ENCODE data around the gene NF1.

Gene NF1

GRCh38 chr17:31226373-31226772, 131.6 kb downstream of the NF1 start:
- H3K4me3 ChIP-seq (ENCODE audit: low read depth, low read length), result no peak overlapping the region
- DNase-seq (ENCODE audit: low read depth), result no peak
- TF ChIP-seq MAX (IDR thresholded peaks at IDR 0.05; ENCODE audit: low read depth, low read length) (no peak), POLR2A (IDR thresholded peaks at IDR 0.05; ENCODE audit: extremely low read depth, insufficient read length) (no peak), CTCF (IDR thresholded peaks at IDR 0.05; ENCODE audit: low read depth, low read length) (no peak), MYC (IDR thresholded peaks at IDR 0.05; ENCODE audit: low read depth, low read length) (no peak)

- DNase-seq (ENCODE audit: low read depth), result no peak
- no peak overlapping the region for H3K4me3 ChIP-seq (ENCODE audit: low read depth, low read length)
- TF ChIP-seq MYC (IDR thresholded peaks at IDR 0.05; ENCODE audit: low read depth, low read length) (no peak), MAX (IDR thresholded peaks at IDR 0.05; ENCODE audit: low read depth, low read length) (no peak), CTCF (IDR thresholded peaks at IDR 0.05; ENCODE audit: low read depth, low read length) (no peak), POLR2A (IDR thresholded peaks at IDR 0.05; ENCODE audit: extremely low read depth, insufficient read length) (no peak)
Measured at GRCh38 chr17:31226950-31227349, 132.2 kb downstream of the NF1 start.

GRCh38 chr17:31231852-31232251, 137.1 kb downstream of the NF1 start:
- TF ChIP-seq POLR2A (IDR thresholded peaks at IDR 0.05; ENCODE audit: extremely low read depth, insufficient read length) (no peak), CTCF (IDR thresholded peaks at IDR 0.05; ENCODE audit: low read depth, low read length) (no peak)
- DNase-seq (ENCODE audit: low read depth), result no peak
- H3K4me3 ChIP-seq (ENCODE audit: low read depth, low read length), result no peak overlapping the region

GRCh38 chr17:31235110-31235509, 140.3 kb downstream of the NF1 start:
- TF ChIP-seq CTCF (IDR thresholded peaks at IDR 0.05; ENCODE audit: low read depth, low read length), result no peak
- TF ChIP-seq POLR2A (IDR thresholded peaks at IDR 0.05; ENCODE audit: extremely low read depth, insufficient read length), result no peak
- TF ChIP-seq MYC (IDR thresholded peaks at IDR 0.05; ENCODE audit: low read depth, low read length), result no peak
- no peak for TF ChIP-seq MAX (IDR thresholded peaks at IDR 0.05; ENCODE audit: low read depth, low read length)

GRCh38 chr17:31236137-31236536, 141.4 kb downstream of the NF1 start:
- DNase-seq (ENCODE audit: low read depth), result no peak
- H3K4me3 ChIP-seq (ENCODE audit: low read depth, low read length), result no peak overlapping the region
- TF ChIP-seq MYC (IDR thresholded peaks at IDR 0.05; ENCODE audit: low read depth, low read length), result no peak
- no peak for TF ChIP-seq MAX (IDR thresholded peaks at IDR 0.05; ENCODE audit: low read depth, low read length)
- TF ChIP-seq CTCF (IDR thresholded peaks at IDR 0.05; ENCODE audit: low read depth, low read length), result no peak
- no peak for TF ChIP-seq POLR2A (IDR thresholded peaks at IDR 0.05; ENCODE audit: extremely low read depth, insufficient read length)

More at GRCh38 chr17:31235110-31235509, 140.3 kb downstream of the NF1 start:
- no peak overlapping the region for H3K4me3 ChIP-seq (ENCODE audit: low read depth, low read length)
- no peak for DNase-seq (ENCODE audit: low read depth)

- H3K4me3 ChIP-seq (ENCODE audit: low read depth, low read length), result no peak overlapping the region
- DNase-seq (ENCODE audit: low read depth), result no peak
- no peak for TF ChIP-seq MYC (IDR thresholded peaks at IDR 0.05; ENCODE audit: low read depth, low read length)
- TF ChIP-seq CTCF (IDR thresholded peaks at IDR 0.05; ENCODE audit: low read depth, low read length), result no peak
- TF ChIP-seq POLR2A (IDR thresholded peaks at IDR 0.05; ENCODE audit: extremely low read depth, insufficient read length), result no peak
- no peak for TF ChIP-seq MAX (IDR thresholded peaks at IDR 0.05; ENCODE audit: low read depth, low read length)
Measured at GRCh38 chr17:31236712-31237111, 141.9 kb downstream of the NF1 start.

All from NB4 (cell line).